Cardiac septum (tissue), 1 donor: ENCODE data around the gene NINJ2. TPM values are rescaled to one million over a fixed set of nuclear protein-coding genes. Genes with fewer than 3 reads are reported as not detected.

ENCODE experiments used
- DNase-seq: peaks from one replicate; pipeline ENCODE4 v3.0.0-alpha.2; 2020; ENCODE audit warnings: low spot score
- intact Hi-C: fragments of 100-400 bp; cut with DNase I; formaldehyde crosslinking; loops from one replicate; pipeline ENCODE4 v1.14.0; 2022
- total RNA-seq: library from RNA; stranded (reverse); fragmentation: NEBNext Ultra II Directional; extraction: Animal tissue kit (Norgen Biotek cat#: 25700); gene quantifications from one replicate; pipeline ENCODE4 v1.2.1, GENCODE V29; 2021
- donor health status: DM: no; HTN: no; CAD: no.

NINJ2 gene
- total RNA-seq, 1 donor from 2014 or later, result 3.9 TPM

DNA sequence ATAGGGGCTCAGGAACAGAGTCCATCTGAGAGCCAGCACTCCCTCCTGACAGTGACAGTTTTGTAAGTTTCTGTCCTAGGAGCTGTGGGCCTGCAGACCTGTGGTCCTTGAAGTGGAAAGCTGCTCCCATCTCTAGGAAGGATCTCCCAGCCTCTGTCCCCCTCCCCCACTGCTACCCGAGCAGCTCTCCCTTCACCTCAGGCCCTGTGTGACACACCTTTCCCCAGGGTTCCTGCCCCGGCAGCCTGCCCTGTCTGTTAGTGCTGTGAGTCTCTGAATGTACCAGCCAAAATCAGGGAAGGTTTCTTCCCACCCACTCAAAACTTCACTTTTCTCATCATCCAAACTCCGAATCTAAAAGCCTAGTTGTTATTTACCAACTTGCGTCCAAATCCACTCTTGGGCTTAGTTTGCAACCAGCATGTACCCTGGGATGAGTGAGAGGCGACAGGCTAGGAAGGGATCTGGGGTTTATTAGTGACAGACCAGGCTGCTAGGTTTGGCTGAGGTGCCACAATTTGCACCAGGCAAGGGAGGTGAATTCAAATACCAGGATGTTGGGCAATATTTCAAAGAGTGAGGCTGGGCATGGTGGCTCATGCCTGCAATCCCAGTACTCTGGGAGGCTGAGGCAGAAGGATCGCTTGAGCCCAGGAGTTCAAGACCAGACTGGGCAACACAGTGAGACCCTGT, 39.9 kb downstream of the NINJ2 start:
- no peak for DNase-seq

DNA sequence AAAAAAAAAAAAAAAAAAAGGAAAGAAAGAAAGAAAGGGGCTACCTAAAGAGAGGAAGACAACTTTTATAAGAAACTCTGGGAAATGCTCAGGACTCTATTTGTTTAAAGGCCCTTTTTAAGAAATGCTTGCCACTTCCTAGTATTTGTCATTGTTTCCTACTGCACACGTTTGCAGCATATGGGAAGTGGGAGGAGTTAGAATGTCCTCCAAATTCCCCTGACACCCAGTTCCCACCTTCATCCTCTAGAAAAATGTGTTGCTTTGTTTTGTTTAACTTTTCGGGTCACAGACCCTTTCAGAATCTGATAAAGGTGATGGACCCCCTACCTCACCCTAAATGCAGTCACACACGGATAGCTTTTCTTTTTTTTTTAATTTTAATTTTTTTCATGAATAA, 40.8 kb downstream of the NINJ2 start:
- intact Hi-C loops, result no loop called here

More for the DNA sequence above, 39.9 kb downstream of the NINJ2 start:
- intact Hi-C loops, result no loop called here

DNA sequence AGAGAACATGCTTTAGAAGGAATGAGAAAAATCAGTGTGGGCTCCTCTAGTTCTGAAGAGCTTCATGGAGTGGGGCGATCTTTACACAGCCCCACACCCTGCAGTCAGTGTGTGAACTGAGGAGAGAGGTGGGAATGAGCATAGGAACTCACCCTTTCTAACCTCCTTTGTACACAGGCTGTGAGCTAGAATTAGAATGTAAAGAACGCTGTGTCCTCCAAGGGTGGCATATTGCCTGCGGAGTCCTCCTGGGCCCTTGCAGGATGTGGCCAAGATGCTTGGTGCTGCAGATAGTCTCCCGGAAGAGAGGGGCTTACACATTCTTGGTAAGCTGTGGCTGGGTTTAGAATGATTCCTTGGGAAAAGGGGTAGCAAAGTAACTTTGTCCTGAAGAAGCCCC, 43.9 kb downstream of the NINJ2 start:
- no peak for DNase-seq
- intact Hi-C loops, result no loop called here

More for the DNA sequence above, 40.8 kb downstream of the NINJ2 start:
- no peak for DNase-seq

DNA sequence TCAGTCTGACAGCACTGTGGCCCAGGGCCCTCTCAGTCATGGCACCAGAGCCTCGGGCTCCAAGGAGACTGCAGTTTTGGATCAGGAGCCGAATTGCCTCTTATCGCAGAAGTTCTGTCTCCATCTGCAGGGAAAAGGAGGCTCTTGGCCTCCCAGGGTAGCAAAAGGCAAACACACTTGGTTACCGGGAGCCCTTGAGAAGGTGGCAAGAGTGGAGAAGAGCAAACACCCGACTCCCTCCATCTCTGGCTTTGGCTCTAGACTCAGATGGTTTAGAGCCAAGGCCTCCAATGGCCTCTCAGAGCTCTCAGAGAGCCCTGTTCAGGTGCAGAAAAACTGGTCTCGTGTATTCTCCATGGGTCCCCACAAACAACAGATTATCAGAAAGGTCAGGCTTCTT, 44.6 kb downstream of the NINJ2 start:
- DNase-seq, result no peak
- intact Hi-C loops, result no loop called here

DNA sequence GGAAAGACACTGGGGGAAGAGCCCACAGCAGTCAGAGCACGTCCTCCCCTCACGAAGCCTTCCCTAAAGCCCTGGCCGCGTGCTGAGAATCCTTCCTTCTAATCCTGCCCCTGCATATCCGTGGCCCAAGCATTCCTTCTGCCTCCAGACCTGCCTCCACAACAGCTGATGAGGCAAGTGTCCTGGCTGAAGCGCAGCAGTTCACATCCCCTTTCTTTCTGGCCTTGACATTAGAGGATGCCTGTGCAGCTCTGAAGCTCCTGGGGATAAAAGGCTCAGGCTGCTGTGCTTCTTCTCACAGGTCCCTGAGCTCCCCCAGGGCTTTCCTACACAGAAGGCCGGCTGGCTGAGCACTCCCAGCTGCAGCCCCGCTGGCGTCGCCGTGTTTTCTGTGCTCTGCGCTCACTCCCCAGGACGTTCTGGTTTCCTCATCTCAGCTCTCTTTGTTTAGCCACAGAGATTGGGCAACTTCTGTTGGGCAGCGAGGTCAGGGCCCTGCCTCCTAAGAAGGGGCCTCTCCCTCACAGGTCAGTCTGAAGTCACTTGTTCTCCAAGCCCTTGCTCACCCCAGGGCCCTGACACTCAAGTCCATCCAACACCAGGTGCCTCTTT, 45.8 kb downstream of the NINJ2 start:
- intact Hi-C loops, result no loop called here
- peak; percentile 90 for DNase-seq

DNA sequence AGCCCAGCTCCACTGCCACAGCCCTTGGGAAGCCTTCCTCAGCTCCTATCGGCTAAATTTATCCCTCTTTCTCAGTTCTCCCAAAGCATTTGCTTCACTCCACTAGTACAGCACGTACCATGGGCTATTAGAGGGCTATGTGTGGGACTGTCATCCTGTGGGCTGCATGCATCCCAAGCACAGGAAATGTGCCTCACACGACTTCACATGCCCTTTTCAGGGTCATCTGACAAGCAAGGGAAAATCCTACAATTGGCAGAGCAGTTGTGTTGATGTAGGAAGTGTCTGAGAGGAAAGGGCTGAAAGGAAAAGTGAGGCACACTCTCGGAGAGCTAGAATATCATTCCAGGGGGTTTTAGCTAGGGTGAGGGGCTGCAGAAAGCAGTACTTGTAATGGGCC, 47.6 kb downstream of the NINJ2 start:
- no peak for DNase-seq
- intact Hi-C loops, result no loop called here

DNA sequence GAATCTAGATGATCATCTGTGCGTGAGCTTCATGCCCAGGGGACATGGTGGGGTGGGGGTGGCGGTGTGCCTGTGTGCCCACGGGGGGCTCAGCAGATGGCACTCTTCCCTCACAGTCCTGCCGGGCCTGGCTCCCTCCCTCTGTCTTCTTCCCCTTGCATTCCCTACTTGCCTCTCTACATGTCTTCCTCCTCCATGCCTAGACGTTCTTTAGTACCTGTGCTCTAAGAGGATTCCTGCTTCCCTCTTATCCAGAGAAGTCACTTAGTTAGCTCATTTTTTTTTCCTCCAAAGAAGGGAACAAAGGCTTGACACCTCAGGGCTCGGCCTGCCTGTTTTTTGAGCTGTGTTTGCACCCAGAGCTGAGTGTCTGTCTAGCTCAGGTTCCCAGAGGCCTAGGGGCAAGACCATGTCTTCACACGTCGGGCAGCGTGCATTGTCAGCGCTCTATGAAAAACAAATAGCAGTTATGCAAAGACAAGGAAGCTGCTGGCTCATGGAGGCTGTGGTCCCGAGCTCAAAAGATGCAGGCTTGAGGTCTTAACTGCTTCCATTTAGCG, 48.8 kb downstream of the NINJ2 start:
- intact Hi-C loops, result no loop called here
- DNase-seq, result no peak

DNA sequence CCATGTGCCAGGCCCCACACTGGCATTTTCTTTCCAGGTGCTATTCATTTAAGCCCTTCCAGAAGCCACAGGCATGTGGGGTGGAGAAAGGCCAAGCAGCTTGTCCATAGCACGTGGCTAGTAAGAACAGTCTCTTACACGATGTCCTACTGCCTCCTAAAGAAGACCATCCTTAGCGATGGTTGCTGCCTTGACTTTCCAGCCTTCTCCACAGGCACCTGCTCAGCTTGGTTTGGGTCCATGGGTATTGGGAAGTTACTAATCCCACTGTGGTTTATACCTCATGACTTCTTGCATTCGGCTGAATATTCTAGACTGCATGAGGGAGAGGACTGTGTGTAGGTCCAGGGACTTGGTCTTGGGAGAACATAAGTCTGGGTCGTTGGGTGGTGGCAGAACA, 49.2 kb downstream of the NINJ2 start:
- intact Hi-C loops, result no loop called here

DNA sequence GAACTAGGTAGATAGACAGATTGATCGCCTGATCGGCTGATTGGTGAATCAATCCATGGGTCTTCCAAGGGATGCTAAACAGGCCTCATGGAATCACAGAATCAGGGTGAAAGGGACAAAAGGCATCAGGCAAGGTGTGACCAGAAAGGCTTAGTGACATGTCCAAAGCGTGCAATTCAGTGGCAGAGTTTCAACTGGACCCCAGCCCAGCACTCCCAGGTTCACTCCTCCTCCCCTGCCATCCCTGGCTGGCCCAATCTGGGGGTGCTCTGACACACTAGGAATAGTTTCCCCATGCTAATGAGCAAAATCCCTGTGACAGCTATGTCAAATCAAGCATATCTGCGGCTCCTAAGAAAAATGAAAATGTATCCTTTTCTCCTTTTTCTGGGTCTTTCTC, 50.4 kb downstream of the NINJ2 start:
- intact Hi-C loops, result no loop called here

More for the DNA sequence above, 49.2 kb downstream of the NINJ2 start:
- DNase-seq, result no peak

DNA sequence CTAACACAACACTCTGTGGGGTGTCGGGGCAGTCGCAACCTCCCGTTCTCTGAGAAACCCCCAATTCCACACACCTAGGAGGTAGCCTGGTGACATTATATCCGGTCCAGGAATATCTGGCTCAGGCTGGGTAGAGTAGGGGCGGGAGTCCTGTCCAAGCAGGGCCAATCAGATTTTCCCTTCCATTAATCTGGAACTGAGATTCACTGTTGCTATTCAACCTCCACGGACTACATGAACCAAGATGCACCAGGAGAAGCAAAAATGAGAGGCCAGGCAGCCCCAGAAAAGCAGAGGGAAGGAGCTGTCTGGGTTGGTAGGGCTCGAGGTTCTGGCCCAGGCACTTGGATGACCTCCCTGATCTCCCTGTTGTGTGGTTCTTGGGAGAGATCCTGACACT, 51.0 kb downstream of the NINJ2 start:
- intact Hi-C loops, result no loop called here
- no peak for DNase-seq

More for the DNA sequence above, 50.4 kb downstream of the NINJ2 start:
- no peak for DNase-seq

DNA sequence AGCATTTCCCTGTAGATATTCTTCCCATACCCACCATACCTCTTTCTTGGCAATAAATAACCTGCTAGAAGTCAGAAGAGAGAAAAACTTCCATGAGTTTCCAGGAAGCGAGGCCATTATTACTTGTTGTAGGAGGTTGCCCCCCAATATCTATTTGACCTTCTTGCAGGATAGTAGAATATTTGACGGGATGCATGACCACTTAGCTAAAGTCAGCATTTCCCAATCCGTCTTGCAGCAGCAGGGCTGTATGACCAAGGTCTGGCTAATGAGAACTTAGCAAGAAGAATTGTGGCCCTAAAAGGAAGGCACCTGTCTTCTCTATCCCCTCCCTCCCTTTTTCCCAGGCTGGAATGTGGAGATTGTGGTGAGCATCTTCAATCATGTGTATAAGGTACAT, 51.5 kb downstream of the NINJ2 start:
- DNase-seq, result no peak
- intact Hi-C loops, result no loop called here

DNA sequence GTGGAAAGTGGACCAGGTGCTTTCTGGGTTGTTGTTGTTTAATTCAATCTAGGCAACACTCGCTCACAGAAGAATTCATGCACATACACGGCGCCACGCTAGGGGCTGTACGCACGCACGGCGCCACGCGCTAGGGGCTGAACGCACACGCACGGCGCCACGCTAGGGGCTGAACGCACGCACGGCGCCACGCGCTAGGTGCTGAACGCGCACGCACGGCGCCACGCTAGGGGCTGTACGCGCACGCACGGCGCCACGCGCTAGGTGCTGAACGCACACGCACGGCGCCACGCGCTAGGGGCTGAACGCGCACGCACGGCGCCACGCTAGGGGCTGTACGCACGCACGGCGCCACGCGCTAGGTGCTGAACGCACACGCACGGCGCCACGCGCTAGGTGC, 54.3 kb downstream of the NINJ2 start:
- intact Hi-C loops, result loop anchor here (5.0 kb wide), 1 partner anchor 33 kb away; no protein-coding TSS in a partner anchor
- DNase-seq, result no peak

DNA sequence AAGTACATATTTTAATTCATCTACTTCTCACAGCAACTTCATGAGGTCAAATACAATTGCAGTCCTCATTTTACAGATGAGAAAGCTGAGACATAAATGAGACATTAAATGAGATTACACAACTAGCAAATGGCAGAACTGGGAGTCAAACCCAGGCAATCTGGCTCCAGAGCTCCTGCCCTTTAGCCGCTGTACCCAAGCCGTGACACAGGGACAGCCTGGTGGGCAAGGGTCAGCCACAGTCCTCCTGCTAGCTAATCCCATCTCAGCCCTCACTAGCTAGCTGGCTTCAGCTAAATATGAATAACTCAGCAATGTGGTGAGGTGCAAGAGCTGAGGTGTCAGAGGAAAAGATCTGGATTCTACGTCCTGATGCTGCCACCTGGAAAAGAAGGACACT, 54.8 kb downstream of the NINJ2 start:
- peak; percentile 33 for DNase-seq
- intact Hi-C loops, result loop anchor here (5.0 kb wide), 1 partner anchor 34 kb away; no protein-coding TSS in a partner anchor

DNA sequence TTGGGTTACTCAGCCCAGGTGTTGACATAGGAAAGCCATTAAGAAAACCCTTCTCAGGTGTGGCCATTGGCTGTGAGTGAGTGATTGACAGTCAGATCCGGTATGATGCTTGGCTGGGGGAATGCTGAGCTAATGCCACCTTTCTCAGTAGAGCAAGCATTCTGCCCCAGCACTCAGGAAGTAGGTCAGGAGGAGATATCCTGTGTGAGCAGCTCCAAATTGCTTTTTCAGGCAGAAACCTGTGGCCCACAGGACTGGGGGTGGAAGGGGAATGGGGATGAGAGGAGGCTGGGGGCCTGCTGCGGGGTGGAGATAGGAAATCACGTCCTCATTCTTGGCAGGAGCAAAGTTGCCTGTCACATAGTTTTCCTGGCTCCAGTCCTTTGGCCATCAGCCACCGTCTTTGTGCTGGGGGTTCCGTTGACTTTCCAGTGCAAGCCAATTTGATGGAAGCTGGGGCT, 55.7 kb downstream of the NINJ2 start:
- peak; percentile 85 for DNase-seq
- intact Hi-C loops, result loop anchor here (5.0 kb wide), 1 partner anchor 35 kb away; no protein-coding TSS in a partner anchor

DNA sequence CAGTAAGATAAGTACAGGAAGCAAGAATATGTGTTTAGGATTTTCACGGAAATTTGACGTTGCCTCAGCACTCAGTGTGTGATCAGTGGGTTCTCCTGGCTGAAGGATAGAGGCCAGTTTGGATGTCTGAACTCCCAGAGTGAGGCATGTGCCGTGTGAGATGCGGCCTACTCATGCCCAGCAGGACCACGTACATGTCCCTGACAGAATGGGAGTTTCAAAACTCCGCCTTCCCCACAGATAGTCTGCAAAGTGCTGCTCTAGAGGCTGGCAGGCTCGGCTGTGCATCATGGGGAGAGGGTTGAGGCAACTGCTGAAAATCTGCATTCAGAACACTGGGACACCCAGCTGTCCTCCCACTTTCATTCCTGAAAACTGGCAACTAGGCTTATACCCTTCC, 58.3 kb downstream of the NINJ2 start:
- peak; percentile 39 for DNase-seq
- intact Hi-C loops, result loop anchor here (5.0 kb wide), 1 partner anchor 37 kb away; no protein-coding TSS in a partner anchor

DNA sequence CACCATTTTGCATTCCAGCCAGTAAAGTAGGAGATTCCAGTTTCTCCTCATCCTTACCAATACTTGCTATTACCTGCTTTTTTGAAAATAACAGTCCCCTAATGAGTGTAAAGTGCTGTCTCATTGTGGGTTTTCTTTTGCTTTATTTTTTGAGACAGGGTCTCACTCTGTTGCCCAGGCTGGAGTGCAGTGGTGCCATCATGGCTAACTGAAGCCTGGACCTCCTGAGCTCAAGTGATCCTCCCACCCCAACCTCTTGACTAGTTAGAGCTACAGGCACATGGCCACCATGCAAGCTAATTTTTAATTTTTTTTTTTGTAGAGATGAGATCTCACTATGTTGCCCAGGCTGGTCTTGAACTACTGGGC, 60.6 kb downstream of the NINJ2 start:
- no peak for DNase-seq
- intact Hi-C loops, result no loop called here

DNA sequence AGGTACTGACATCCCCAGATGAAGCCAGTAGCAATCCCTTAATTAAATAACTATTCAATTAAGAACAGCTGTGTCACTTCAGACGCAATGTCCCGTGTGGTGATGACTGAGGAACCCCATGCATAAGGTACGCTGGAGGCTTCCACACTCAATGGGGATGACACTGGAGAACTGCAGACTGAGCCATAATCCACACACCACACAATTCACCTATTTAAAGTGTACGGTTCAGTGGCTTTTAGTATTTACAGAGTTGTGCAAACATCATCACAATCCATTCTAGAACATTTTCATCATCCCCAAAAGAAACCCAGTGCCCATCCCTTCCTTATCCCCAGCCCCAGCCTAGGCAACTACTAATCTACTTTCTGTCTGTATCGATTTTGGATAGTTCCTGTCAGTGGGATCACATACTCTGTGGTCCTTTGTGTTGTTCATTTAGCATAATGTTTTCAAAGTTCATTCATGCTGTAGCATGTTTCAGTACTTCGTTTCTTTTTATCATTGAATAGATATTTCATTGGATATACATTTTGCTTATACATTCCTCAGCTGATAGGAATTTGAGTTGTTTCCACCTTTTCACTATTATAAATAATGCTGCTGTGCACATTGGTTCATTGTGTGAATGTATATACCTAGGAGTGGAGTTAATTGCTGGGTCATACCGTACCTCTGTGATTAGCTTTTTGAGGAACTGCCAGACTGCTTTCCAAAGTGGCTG, 61.1 kb downstream of the NINJ2 start:
- no peak for DNase-seq
- intact Hi-C loops, result no loop called here

DNA sequence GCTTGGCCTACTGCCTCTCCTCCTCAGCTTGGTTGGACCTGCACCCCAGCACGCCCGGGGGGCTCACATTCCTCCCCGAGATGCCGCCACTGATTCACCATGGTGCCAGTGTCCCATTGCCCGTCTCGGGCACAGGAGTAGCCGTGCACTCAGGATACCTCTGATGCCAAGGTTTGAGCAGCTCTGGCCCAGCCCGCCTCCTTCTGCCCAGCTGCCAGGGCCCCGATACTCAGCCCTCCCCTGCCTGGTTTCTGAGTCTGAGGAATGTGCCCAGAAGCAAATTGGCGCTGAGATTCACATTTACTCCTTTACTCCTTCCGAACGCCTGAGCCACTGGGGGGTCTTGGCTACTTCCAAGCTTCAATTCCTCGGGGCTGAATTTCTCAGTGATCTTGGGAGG, 63.5 kb downstream of the NINJ2 start:
- intact Hi-C loops, result no loop called here
- no peak for DNase-seq

DNA sequence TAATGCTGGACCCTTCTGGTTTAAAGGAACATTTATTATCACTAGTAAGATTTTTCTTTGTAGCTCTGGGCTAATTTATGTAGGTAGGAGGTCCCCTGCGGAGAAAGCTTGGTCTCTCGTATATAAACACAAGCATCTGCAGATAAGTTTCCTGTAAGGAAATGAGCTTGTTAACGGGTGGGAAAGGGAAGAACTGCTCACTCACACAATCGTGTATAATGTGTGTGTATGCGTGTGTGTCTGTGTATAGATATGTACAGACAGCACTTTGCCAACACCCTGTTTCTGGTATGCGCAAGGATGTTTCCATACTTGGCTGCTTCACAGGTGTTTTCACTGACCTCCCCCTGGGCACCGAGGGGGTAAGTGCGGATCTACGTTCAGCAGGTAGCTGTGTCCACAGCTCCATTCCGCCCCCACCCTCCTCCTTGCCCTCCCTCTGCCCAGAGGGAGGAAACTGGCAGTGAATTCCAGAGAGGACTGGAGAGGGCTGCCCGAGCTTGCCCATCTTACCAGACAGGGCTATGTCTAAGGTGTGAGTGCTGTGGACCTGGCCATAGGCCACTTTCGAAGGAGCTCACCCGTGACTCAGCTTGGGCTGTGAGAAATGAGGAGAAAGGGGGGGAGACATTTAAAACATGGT, 65.2 kb downstream of the NINJ2 start:
- DNase-seq, result no peak
- intact Hi-C loops, result no loop called here
